Mesenchymal stem cell (in vitro differentiated cells and primary cell): ENCODE data around the gene PDE4B.

Experiments
- DNase-seq: peaks from one replicate; pipeline ENCODE4 v3.0.0-alpha.2; 2013
- H2AFZ ChIP-seq: one replicate; pipeline ENCODE4 v1.6.1; 2013; ENCODE audit warnings: low read depth, mild to moderate bottlenecking, control low read depth, inconsistent platforms, low read length, moderate library complexity
- H2AK5ac ChIP-seq: 2 replicates; pipeline ENCODE4 v1.6.1; 2013; ENCODE audit warnings: low read length, moderate library complexity, mild to moderate bottlenecking, inconsistent platforms; ENCODE audit not compliant: severe bottlenecking
- H2BK120ac ChIP-seq: one replicate; pipeline ENCODE4 v1.6.1; 2013; ENCODE audit warnings: low read depth, mild to moderate bottlenecking, inconsistent platforms, low read length, moderate library complexity
- H2BK12ac ChIP-seq, 2 experiments: one replicate each; pipeline ENCODE4 v1.6.1; 2013; ENCODE audit warnings: inconsistent platforms in 2 of 2, low read length in 2 of 2, mild to moderate bottlenecking in 2 of 2, moderate library complexity in 2 of 2, control low read depth in 1 of 2
- H2BK15ac ChIP-seq: one replicate; pipeline ENCODE4 v1.6.1; 2013; ENCODE audit warnings: mild to moderate bottlenecking, low read depth, inconsistent platforms; ENCODE audit not compliant: poor library complexity, severe bottlenecking
- H2BK5ac ChIP-seq: 2 replicates; pipeline ENCODE4 v1.6.1; 2013; ENCODE audit warnings: low read depth, mild to moderate bottlenecking, low read length, control low read depth, inconsistent platforms; ENCODE audit not compliant: poor library complexity, severe bottlenecking
- H3K14ac ChIP-seq, 2 experiments: one replicate each; pipeline ENCODE4 v1.6.1; 2013; ENCODE audit warnings: inconsistent platforms in 2 of 2, low read length in 2 of 2, control low read depth in 1 of 2, mild to moderate bottlenecking in 1 of 2, moderate library complexity in 1 of 2
- H3K18ac ChIP-seq, 2 experiments: one replicate each; pipeline ENCODE4 v1.6.1; 2013; ENCODE audit warnings: inconsistent platforms in 2 of 2, low read length in 2 of 2, control low read depth in 1 of 2, low read depth in 1 of 2, mild to moderate bottlenecking in 1 of 2
- H3K23ac ChIP-seq, 2 experiments: one replicate each; pipeline ENCODE4 v1.6.1; 2013; ENCODE audit warnings: inconsistent platforms in 2 of 2, low read length in 2 of 2, mild to moderate bottlenecking in 2 of 2, moderate library complexity in 2 of 2, control low read depth in 1 of 2
- H3K27ac ChIP-seq: 2 replicates; pipeline ENCODE4 v1.5.1; 2013; ENCODE audit warnings: mild to moderate bottlenecking, moderate library complexity, low read length, control low read depth, inconsistent platforms; ENCODE audit not compliant: poor library complexity, severe bottlenecking
- H3K27me3 ChIP-seq, 2 experiments: 2 replicates each; pipeline versions ENCODE4 v1.6.1 to v1.7.0; 2013; ENCODE audit warnings: low read length in 2 of 2, mild to moderate bottlenecking in 2 of 2, moderate library complexity in 2 of 2, control low read depth in 1 of 2, inconsistent platforms in 1 of 2; ENCODE audit not compliant: control insufficient read depth in 1 of 2, insufficient read depth in 1 of 2
- H3K36me3 ChIP-seq, 2 experiments: 2 replicates each; pipeline versions ENCODE4 v1.6.1 to v1.7.0; 2013; ENCODE audit warnings: low read length in 2 of 2, control low read depth in 1 of 2, inconsistent platforms in 1 of 2, low read depth in 1 of 2, mild to moderate bottlenecking in 1 of 2; ENCODE audit not compliant: insufficient read depth in 2 of 2, control insufficient read depth in 1 of 2
- H3K4ac ChIP-seq, 2 experiments: one replicate each; pipeline ENCODE4 v1.6.1; 2013; ENCODE audit warnings: inconsistent platforms in 2 of 2, low read length in 2 of 2, mild to moderate bottlenecking in 2 of 2, moderate library complexity in 2 of 2, control low read depth in 1 of 2, low read depth in 1 of 2
- H3K4me1 ChIP-seq: 2 replicates; pipeline ENCODE4 v1.6.1; 2013; ENCODE audit warnings: low read depth, low read length, control low read depth; ENCODE audit not compliant: control insufficient read depth, insufficient read depth
- H3K4me2 ChIP-seq: 2 replicates; pipeline ENCODE4 v1.6.1; 2013; ENCODE audit warnings: low read length, mild to moderate bottlenecking, inconsistent platforms; ENCODE audit not compliant: poor library complexity, severe bottlenecking
- H3K4me3 ChIP-seq, 2 experiments: 2 replicates each; pipeline versions ENCODE4 v1.5.1 to v1.7.0; 2013; ENCODE audit warnings: low read length in 2 of 2, mild to moderate bottlenecking in 2 of 2, control low read depth in 1 of 2, low read depth in 1 of 2; ENCODE audit not compliant: insufficient read depth in 1 of 2
- H3K79me1 ChIP-seq: replicated peaks from 2 replicates; pipeline ENCODE4 v1.6.1; 2013; ENCODE audit warnings: mild to moderate bottlenecking, control low read depth, low read length, inconsistent platforms; ENCODE audit not compliant: poor library complexity, severe bottlenecking
- H3K9ac ChIP-seq: 2 replicates; pipeline ENCODE4 v1.7.0; 2013; ENCODE audit warnings: mild to moderate bottlenecking, low read length, moderate library complexity
- H3K9me3 ChIP-seq: 2 replicates; pipeline ENCODE4 v1.7.0; 2013; ENCODE audit warnings: mild to moderate bottlenecking, low read length; ENCODE audit not compliant: control insufficient read depth
- H4K8ac ChIP-seq: one replicate; pipeline ENCODE4 v1.6.1; 2013; ENCODE audit warnings: inconsistent platforms, mild to moderate bottlenecking, low read length, moderate library complexity
- H4K91ac ChIP-seq: one replicate; pipeline ENCODE4 v1.6.1; 2013; ENCODE audit warnings: mild to moderate bottlenecking, low read length, inconsistent platforms
- WGBS: methylation state at CpG from one replicate; pipeline ENCODE4 v1.1.7; 2013; ENCODE audit warnings: mixed read lengths; 5-methylcytosine and 5-hydroxymethylcytosine counted together

The PDE4B gene

GRCh38 chr1:66372522-66373101, 579.9 kb downstream of the PDE4B start:
- no peak overlapping the region for H2BK120ac ChIP-seq
- H2BK5ac ChIP-seq: no peak overlapping the region
- peak overlapping the region; percentile 82 for H3K27ac ChIP-seq
- H4K91ac ChIP-seq: peak overlapping the region; percentile 64
- no peak overlapping the region for H2BK15ac ChIP-seq
- H2AK5ac ChIP-seq: peak overlapping the region; percentile 10
- H3K4ac ChIP-seq: peak overlapping the region; percentile 1 to 13
- H2BK12ac ChIP-seq: peak overlapping the region in 1 of 2 experiments; percentile 2
- no peaks in the 10 kb centered on the region for H3K27me3 ChIP-seq
- WGBS: 97% methylated on average over 6 of the region's 6 CpGs
- peaks cover 4% of the 10 kb centered on the region for H3K4me1 ChIP-seq
- H3K9ac ChIP-seq: no peak overlapping the region
- H3K4me2 ChIP-seq: no peak overlapping the region
- H3K9me3 ChIP-seq: no peaks in the 10 kb centered on the region
- H3K4me3 ChIP-seq: no peak overlapping the region
- peak overlapping the region in 1 of 2 experiments; percentile 16 for H3K23ac ChIP-seq
- H4K8ac ChIP-seq: peak overlapping the region; percentile 59
- no peak overlapping the region for H2AFZ ChIP-seq
- peak overlapping the region in 1 of 2 experiments; percentile 55 for H3K18ac ChIP-seq
- peaks cover 0 to 25% of the 10 kb centered on the region in 2 experiments for H3K36me3 ChIP-seq
- H3K14ac ChIP-seq: no peak overlapping the region
- H3K79me1 ChIP-seq: no peaks in the 10 kb centered on the region
- no peak for DNase-seq

- H3K79me1 ChIP-seq: no peaks in the 10 kb centered on the region
- peak overlapping the region in 1 of 2 experiments; percentile 64 for H2BK12ac ChIP-seq
- H3K36me3 ChIP-seq: peaks cover 0 to 20% of the 10 kb centered on the region in 2 experiments
- H3K27me3 ChIP-seq: no peaks in the 10 kb centered on the region
- no peak for DNase-seq
- peak overlapping the region in 1 of 2 experiments; percentile 95 for H3K14ac ChIP-seq
- H3K4me3 ChIP-seq: no peak overlapping the region
- H2AFZ ChIP-seq: no peak overlapping the region
- peaks cover 4% of the 10 kb centered on the region for H3K4me1 ChIP-seq
- 95% methylated on average over 2 of the region's 4 CpGs for WGBS
- no peak overlapping the region for H2AK5ac ChIP-seq
- no peak overlapping the region for H3K23ac ChIP-seq
- H3K9me3 ChIP-seq: no peaks in the 10 kb centered on the region
- H3K18ac ChIP-seq: no peak overlapping the region
- H2BK5ac ChIP-seq: no peak overlapping the region
- no peak overlapping the region for H2BK120ac ChIP-seq
- H3K27ac ChIP-seq: no peak overlapping the region
- peak overlapping the region in 1 of 2 experiments; percentile 60 for H3K4ac ChIP-seq
- H4K8ac ChIP-seq: no peak overlapping the region
- H3K9ac ChIP-seq: no peak overlapping the region
- no peak overlapping the region for H2BK15ac ChIP-seq
- H3K4me2 ChIP-seq: no peak overlapping the region
- no peak overlapping the region for H4K91ac ChIP-seq
These were observed 580.5 kb downstream of the PDE4B start for GRCh38 chr1:66373157-66373591.

- H3K9me3 ChIP-seq: no peaks in the 10 kb centered on the region
- no peak overlapping the region for H3K27ac ChIP-seq
- H3K18ac ChIP-seq: no peak overlapping the region
- peak overlapping the region; percentile 19 for H3K9ac ChIP-seq
- H2BK5ac ChIP-seq: no peak overlapping the region
- no peak overlapping the region for H3K14ac ChIP-seq
- H2AFZ ChIP-seq: no peak overlapping the region
- DNase-seq: no peak
- H2BK12ac ChIP-seq: no peak overlapping the region
- H3K23ac ChIP-seq: no peak overlapping the region
- no peak overlapping the region for H2AK5ac ChIP-seq
- H4K91ac ChIP-seq: no peak overlapping the region
- H3K27me3 ChIP-seq: no peaks in the 10 kb centered on the region
- H3K4me3 ChIP-seq: peak overlapping the region in 1 of 2 experiments; percentile 14
- H2BK15ac ChIP-seq: no peak overlapping the region
- H2BK120ac ChIP-seq: no peak overlapping the region
- H3K79me1 ChIP-seq: no peaks in the 10 kb centered on the region
- WGBS: 94% methylated on average over 2 of the region's 2 CpGs
- no peak overlapping the region for H3K4me2 ChIP-seq
- peaks cover 4% of the 10 kb centered on the region for H3K4me1 ChIP-seq
- H3K4ac ChIP-seq: no peak overlapping the region
- peaks cover 0 to 10% of the 10 kb centered on the region in 2 experiments for H3K36me3 ChIP-seq
- H4K8ac ChIP-seq: no peak overlapping the region
These were observed 581.5 kb downstream of the PDE4B start for GRCh38 chr1:66374148-66374547.

GRCh38 chr1:66374561-66375111, 581.9 kb downstream of the PDE4B start:
- Histone ChIP-seq H2BK120ac (no peak overlapping the region), H3K9me3 (no peaks in the 10 kb centered on the region), H4K8ac (no peak overlapping the region), H3K27me3 (no peaks in the 10 kb centered on the region), H2BK12ac (no peak overlapping the region), H3K9ac (peak overlapping the region; percentile 19), H4K91ac (no peak overlapping the region), H3K79me1 (no peaks in the 10 kb centered on the region), H3K14ac (no peak overlapping the region), H3K18ac (no peak overlapping the region), H3K4me3 (peak overlapping the region in 1 of 2 experiments; percentile 14), H3K4ac (no peak overlapping the region), H2BK5ac (no peak overlapping the region), H2AK5ac (no peak overlapping the region), H3K4me1 (peaks cover 4% of the 10 kb centered on the region), H3K27ac (peak overlapping the region; percentile 29), H3K36me3 (peaks cover 0 to 6% of the 10 kb centered on the region in 2 experiments), H3K4me2 (no peak overlapping the region), H2BK15ac (no peak overlapping the region), H3K23ac (no peak overlapping the region), H2AFZ (no peak overlapping the region)
- DNase-seq: peak; percentile 75
- WGBS: no CpG with 5 or more reads among the region's 2 CpGs
